Endothelial cell of umbilical vein (primary cell): Measurements from ENCODE around the gene DCDC2B. TPM values are rescaled to one million over a fixed set of nuclear protein-coding genes. Genes with fewer than 3 reads are reported as not detected.

Experiments used
- BruUV-seq: library from RNA; stranded (reverse); fragments of 400-500 nt; replicated peaks from 2 replicates; lab custom pipeline; 2021; lab: Mats Ljungman, UMichigan
- CTCF ChIA-PET: fragments of 300-600, 350-600 bp; sonication (Branson Sonifier 250); formaldehyde crosslinking; loops from one replicate; lab custom pipeline; 2021; ENCODE audit warnings: antibody characterized with exemption, inconsistent platforms; lab: Charles Lee
- POLR2A ChIA-PET: fragments of 300-600, 350-600 bp; sonication (Branson Sonifier 250); formaldehyde crosslinking; loops from one replicate; lab custom pipeline; 2021; ENCODE audit warnings: antibody characterized with exemption, inconsistent platforms; lab: Charles Lee
- DNase-seq: peaks from one replicate; pipeline ENCODE4 v3.0.0-alpha.2; 2011; ENCODE audit warnings: low read depth, low spot score
- FAIRE-seq: peaks from 2 replicates; lab custom pipeline; 2011; peaks lifted over from hg19 to GRCh38; lab: Jason Lieb, UNC
- H2AFZ ChIP-seq: 2 replicates; pipeline ENCODE4 v1.6.0; 2012; ENCODE audit warnings: low read depth, low read length, control low read depth, inconsistent platforms
- H3K27ac ChIP-seq: 2 replicates; pipeline ENCODE4 v1.5.1; 2011; ENCODE audit warnings: low read depth, mild to moderate bottlenecking, control low read depth, low read length, moderate library complexity; ENCODE audit not compliant: insufficient read depth
- H3K27me3 ChIP-seq, 2 experiments: 2 replicates each; pipeline versions ENCODE4 v1.6.0 to v1.6.1; 2011; ENCODE audit warnings: low read length in 2 of 2, mixed read lengths in 1 of 2; ENCODE audit not compliant: control insufficient read depth in 2 of 2, insufficient read depth in 2 of 2
- H3K36me3 ChIP-seq, 2 experiments: 2 replicates in 1 of 2; 3 replicates in 1 of 2; pipeline ENCODE4 v1.5.1; 2011; ENCODE audit warnings: low read length in 2 of 2, mild to moderate bottlenecking in 1 of 2, moderate library complexity in 1 of 2; ENCODE audit not compliant: control insufficient read depth in 2 of 2, insufficient read depth in 2 of 2; ENCODE audit errors: extremely low read depth in 1 of 2
- H3K4me1 ChIP-seq: 3 replicates; pipeline ENCODE4 v1.5.1; 2011; ENCODE audit warnings: mild to moderate bottlenecking, low read length; ENCODE audit not compliant: control insufficient read depth, insufficient read depth; ENCODE audit errors: extremely low read depth
- H3K4me2 ChIP-seq: 2 replicates; pipeline ENCODE4 v1.6.1; 2011; ENCODE audit warnings: low read length, control low read depth, mixed read lengths; ENCODE audit not compliant: insufficient read depth
- H3K4me3 ChIP-seq, 3 experiments: fragments of 200-600 bp in 1 of 3; sonication (generic), shearing (Covaris generic) in 1 of 3; replicated peaks in 1 of 3; 2 replicates each; pipeline ENCODE4 v1.5.1; 2011 to 2016; ENCODE audit warnings: control low read depth in 3 of 3, low read length in 3 of 3, mild to moderate bottlenecking in 2 of 3, inconsistent platforms in 1 of 3, low read depth in 1 of 3, moderate library complexity in 1 of 3; ENCODE audit not compliant: insufficient read depth in 1 of 3
- H3K79me2 ChIP-seq: 2 replicates; pipeline ENCODE4 v1.6.0; 2012; ENCODE audit warnings: low read length, inconsistent platforms; ENCODE audit not compliant: control insufficient read depth, insufficient read depth
- H3K9ac ChIP-seq: replicated peaks from 2 replicates; pipeline ENCODE3; 2011; ENCODE audit warnings: low read length, control low read depth; ENCODE audit not compliant: insufficient read depth; ENCODE audit errors: extremely low read depth
- H3K9me1 ChIP-seq: replicated peaks from 3 replicates; pipeline ENCODE4 v1.6.0; 2011; ENCODE audit warnings: mild to moderate bottlenecking, low read length; ENCODE audit not compliant: control insufficient read depth, insufficient read depth; ENCODE audit errors: extremely low read depth
- H3K9me3 ChIP-seq: replicated peaks from 2 replicates; pipeline ENCODE4 v1.5.1; 2012; ENCODE audit warnings: low read length, inconsistent platforms; ENCODE audit not compliant: control insufficient read depth, insufficient read depth
- H4K20me1 ChIP-seq: replicated peaks from 2 replicates; pipeline ENCODE3; 2011; ENCODE audit warnings: mild to moderate bottlenecking, low read length; ENCODE audit not compliant: control insufficient read depth, insufficient read depth; ENCODE audit errors: extremely low read depth
- CTCF ChIP-seq, 2 donors: IDR thresholded peaks; 1 replicate in 1 of 2; 2 replicates in 1 of 2; pipeline ENCODE4 v1.5.1; 2011; ENCODE audit warnings: low read length in 2 of 2, mild to moderate bottlenecking in 2 of 2, moderate library complexity in 2 of 2, control low read depth in 1 of 2, inconsistent platforms in 1 of 2, low read depth in 1 of 2; ENCODE audit not compliant: insufficient read depth in 1 of 2; ENCODE audit errors: extremely low read depth in 1 of 2
- EZH2 ChIP-seq: IDR thresholded peaks from 2 replicates; pipeline ENCODE4 v1.6.1; 2012; ENCODE audit warnings: borderline replicate concordance, low read depth, mild to moderate bottlenecking, moderate library complexity, low read length, inconsistent platforms; ENCODE audit not compliant: severe bottlenecking
- FOS ChIP-seq: IDR thresholded peaks from 2 replicates; pipeline ENCODE4 v1.6.1; 2011; ENCODE audit warnings: mild to moderate bottlenecking, low read length, moderate library complexity, borderline replicate concordance; ENCODE audit not compliant: insufficient read depth
- GATA2 ChIP-seq: IDR thresholded peaks from 2 replicates; pipeline ENCODE4 v1.7.0; 2011; ENCODE audit warnings: low read depth, mild to moderate bottlenecking, moderate library complexity, mixed read lengths, low read length; ENCODE audit not compliant: insufficient read length, insufficient read depth
- JUN ChIP-seq: IDR thresholded peaks from 2 replicates; pipeline ENCODE4 v1.6.1; 2011; ENCODE audit warnings: borderline replicate concordance, low read depth; ENCODE audit not compliant: insufficient read length, insufficient read depth
- MAX ChIP-seq: IDR thresholded peaks from 2 replicates; pipeline ENCODE4 v1.6.1; 2011; ENCODE audit not compliant: insufficient read depth, insufficient read length
- MYC ChIP-seq: IDR thresholded peaks from one replicate; pipeline ENCODE4 v1.6.1; 2011; ENCODE audit warnings: mild to moderate bottlenecking, low read depth, low read length
- POLR2A ChIP-seq: IDR thresholded peaks from 2 replicates; pipeline ENCODE4 v1.6.1; 2012; ENCODE audit warnings: low read depth, mild to moderate bottlenecking, control low read depth, low read length
- POLR2AphosphoS5 ChIP-seq: IDR thresholded peaks from 2 replicates; pipeline ENCODE4 v1.6.1; 2012; ENCODE audit warnings: low read depth, mild to moderate bottlenecking, control low read depth, low read length, moderate library complexity; ENCODE audit not compliant: insufficient read depth
- dilution Hi-C: fragments of 300-500 bp; cut with MboI; formaldehyde crosslinking; loops from one replicate; pipeline ENCODE4 v1.15.0; 2019; ENCODE audit warnings: low sequenced_read_pairs; ENCODE audit not compliant: extremely low pct_ligation_motif_present
- intact Hi-C: fragments of 100-400 bp; cut with micrococcal nuclease; formaldehyde crosslinking; loops from one replicate; pipeline ENCODE4 v1.10.0; 2022
- polyA plus RNA-seq, 4 experiments: library from polyadenylated mRNA; depleted of rRNA in 3 of 4; stranded (reverse) in 3 of 4; unstranded in 1 of 4; fragments of >200 nt; gene quantifications; 2 replicates each; pipeline versions ENCODE4 v1.2.1 to v1.2.3, GENCODE V29; 2011 to 2012; ENCODE audit warnings: missing spikeins in 1 of 4
- total RNA-seq: library from RNA; stranded (reverse); gene quantifications from 2 replicates; pipeline ENCODE4 v1.2.3, GENCODE V29; 2021

Gene DCDC2B
- total and polyA plus RNA-seq, 2 donors (not counting 3 experiments of a cell fraction or from before 2014, with no cell fraction given) = not detected

GRCh38 chr1:32194984-32195383, 13.9 kb upstream of the DCDC2B start:
- BruUV-seq = no TSS peak
- Histone ChIP-seq H3K9ac (no peak overlapping the region), H3K4me2 (no peak overlapping the region), H3K27ac (no peak overlapping the region), H3K36me3 (peaks cover 32 to 63% of the 10 kb centered on the region in 2 experiments), H3K9me3 (no peaks in the 10 kb centered on the region), H3K27me3 (no peaks in the 10 kb centered on the region), H3K9me1 (no peaks in the 10 kb centered on the region), H4K20me1 (no peaks in the 10 kb centered on the region), H3K79me2 (no peaks in the 10 kb centered on the region), H3K4me1 (no peaks in the 10 kb centered on the region), H2AFZ (no peak overlapping the region), H3K4me3 (no peak overlapping the region)
- intact Hi-C loops = no loop called here
- TF ChIP-seq JUN (no peak), MYC (no peak), MAX (no peak), POLR2A (no peak), GATA2 (no peak), FOS (no peak), POLR2AphosphoS5 (no peak), CTCF (IDR thresholded peaks at IDR 0.05; ENCODE audit: extremely low read depth in 1 of 2, insufficient read depth in 1 of 2, low read depth in 1 of 2, low read length in 2 of 2) (no peak), EZH2 (no peak)
- CTCF ChIA-PET = interaction anchor here (1.0 to 1.1 kb wide), 2 partner anchors 22 to 121 kb away, joined by 3 read pairs; no protein-coding TSS in a partner anchor
- dilution Hi-C loops = no loop called here
- POLR2A ChIA-PET = no interaction called here
- DNase-seq (no peak), FAIRE-seq (no peak)
